Measurements from ENCODE around the gene VSIG8. TPM values are rescaled to one million over a fixed set of nuclear protein-coding genes. Genes with fewer than 3 reads are reported as not detected.

VSIG8 gene
- total RNA-seq, 1 experiment from 2014 or later: not detected

DNA sequence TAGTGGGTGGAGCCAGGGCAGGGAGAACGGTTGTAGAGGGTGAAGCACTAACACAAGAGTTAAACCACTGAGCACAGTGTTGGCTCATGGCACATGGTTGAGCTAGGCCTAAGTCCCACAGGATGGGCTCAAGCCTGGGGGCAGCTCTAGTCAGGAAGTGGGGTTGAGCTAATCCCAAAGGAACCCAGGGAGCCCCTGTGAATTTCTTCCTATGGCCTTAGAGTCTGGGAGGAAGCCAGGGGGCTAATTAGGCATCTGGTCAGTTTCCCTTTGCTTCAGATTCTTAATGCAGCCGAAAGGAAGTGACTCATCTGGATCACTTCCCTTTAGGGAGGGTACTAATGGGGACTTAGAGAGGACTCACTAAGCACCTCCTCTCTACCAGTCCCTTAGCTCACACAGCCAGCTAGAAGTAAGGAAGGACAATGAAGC, 27.4 kb upstream of the VSIG8 start (continued):
- TF ChIP-seq, protein P1, sequence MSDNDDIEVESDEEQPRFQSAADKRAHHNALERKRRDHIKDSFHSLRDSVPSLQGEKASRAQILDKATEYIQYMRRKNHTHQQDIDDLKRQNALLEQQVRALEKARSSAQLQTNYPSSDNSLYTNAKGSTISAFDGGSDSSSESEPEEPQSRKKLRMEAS (IDR thresholded peaks at IDR 0.05): peak; percentile 31; the same call in 1 of the 2 replicates
- TF ChIP-seq RAD21 (IDR thresholded peaks at IDR 0.05; ENCODE audit: low read depth): peak; percentile 18; the same call in 1 of the 2 replicates
- peak; percentile 86 for TF ChIP-seq CBX3 (IDR thresholded peaks at IDR 0.05; ENCODE audit: low read depth)
- peak; percentile 81 for TF ChIP-seq TCF7L2 (IDR thresholded peaks at IDR 0.05; ENCODE audit: borderline replicate concordance, extremely low read depth, insufficient read depth, insufficient read length)
- TF ChIP-seq, protein P2, sequence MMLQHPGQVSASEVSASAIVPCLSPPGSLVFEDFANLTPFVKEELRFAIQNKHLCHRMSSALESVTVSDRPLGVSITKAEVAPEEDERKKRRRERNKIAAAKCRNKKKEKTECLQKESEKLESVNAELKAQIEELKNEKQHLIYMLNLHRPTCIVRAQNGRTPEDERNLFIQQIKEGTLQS (IDR thresholded peaks at IDR 0.05): no peak
- peak; percentile 76 for TF ChIP-seq SP1 (IDR thresholded peaks at IDR 0.05; ENCODE audit: low read depth)
- TF ChIP-seq POLR2A (IDR thresholded peaks at IDR 0.05; ENCODE audit: borderline replicate concordance, extremely low read depth, insufficient read depth, insufficient read length): no peak
- TF ChIP-seq ZFX (IDR thresholded peaks at IDR 0.05): no peak
- TF ChIP-seq FOSL1 (IDR thresholded peaks at IDR 0.05; ENCODE audit: low read depth): peak; percentile 85

DNA sequence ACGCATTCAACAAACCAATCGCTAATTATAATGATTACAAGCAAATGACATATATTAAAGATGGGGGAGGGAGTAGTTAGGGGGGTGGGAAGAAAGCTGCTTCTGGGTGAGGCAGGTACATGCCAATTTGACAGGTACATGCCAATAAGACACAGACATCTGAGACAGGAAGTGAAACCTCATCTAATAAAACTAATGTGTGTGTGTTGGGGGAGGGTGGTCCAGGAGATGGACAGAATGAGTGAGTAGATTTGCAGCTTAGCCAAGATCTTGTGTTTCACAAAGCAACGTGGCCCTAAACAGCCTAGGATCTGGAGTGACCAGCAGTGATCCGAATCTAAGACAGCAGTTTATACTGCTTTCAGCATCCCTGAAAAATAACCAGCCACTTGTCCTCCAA, 26.7 kb upstream of the VSIG8 start:
- no TSS peak for BruUV-seq (replicated peaks)
- Histone ChIP-seq H3K9me3 (ENCODE audit: control insufficient read depth in 1 of 2, insufficient read depth in 1 of 2, low read depth in 1 of 2, low read length in 2 of 2) (no peaks in the 10 kb centered on the region), H4K20me1 (ENCODE audit: insufficient read depth) (no peaks in the 10 kb centered on the region), H3K9me2 (ENCODE audit: insufficient read depth) (no peaks in the 10 kb centered on the region), H3K27me3 (ENCODE audit: insufficient read depth, low read length) (no peaks in the 10 kb centered on the region; the same call in 1 of the 2 replicates), H3K27ac (ENCODE audit: low read depth, low read length) (peak overlapping the region; percentile 48; the same call in 1 of the 2 replicates), H3K36me3 (ENCODE audit: control insufficient read depth in 1 of 2, insufficient read depth in 2 of 2, low read length in 2 of 2) (no peaks in the 10 kb centered on the region), H3K4me1 (ENCODE audit: control insufficient read depth in 1 of 2, insufficient read depth in 2 of 2, low read length in 2 of 2) (peaks cover 11 to 23% of the 10 kb centered on the region in 2 experiments; a peak in 3 of 4 replicates), H2AFZ (ENCODE audit: low read depth, low read length, poor library complexity, severe bottlenecking) (no peak overlapping the region), H3K79me2 (ENCODE audit: insufficient read depth, low read length) (no peaks in the 10 kb centered on the region), H3K9ac (ENCODE audit: low read length) (no peak overlapping the region), H3K4me2 (ENCODE audit: low read length) (peak overlapping the region; percentile 61), H3K4me3 (replicated peaks in 1 of 2; ENCODE audit: low read depth in 1 of 2, low read length in 2 of 2) (no peak overlapping the region)
- ChIA-PET POLR2A (interaction anchor here (0.7 to 4.5 kb wide), 3 partner anchors 20 to 508 kb away, joined by 4 to 35 read pairs (median 5); no protein-coding TSS in a partner anchor), RAD21 (ENCODE audit: low non-redundant PET in 1 of 2, low total read pairs in 2 of 2, uncharacterized antibody in 2 of 2, unreplicated experiment in 2 of 2) (interaction anchor here (2.5 to 4.5 kb wide), 3 partner anchors 90 to 108 kb away, joined by 15 to 38 read pairs (median 17); partner anchors contain the start of gene DUSP23 (in 1 of the 2)), CTCF (interaction anchor here (0.7 to 8.5 kb wide), 8 partner anchors 53 to 757 kb away, joined by 4 to 249 read pairs (median 11); partner anchors contain the start of genes DUSP23 and FCRL6)
- TF ChIP-seq, protein P3, sequence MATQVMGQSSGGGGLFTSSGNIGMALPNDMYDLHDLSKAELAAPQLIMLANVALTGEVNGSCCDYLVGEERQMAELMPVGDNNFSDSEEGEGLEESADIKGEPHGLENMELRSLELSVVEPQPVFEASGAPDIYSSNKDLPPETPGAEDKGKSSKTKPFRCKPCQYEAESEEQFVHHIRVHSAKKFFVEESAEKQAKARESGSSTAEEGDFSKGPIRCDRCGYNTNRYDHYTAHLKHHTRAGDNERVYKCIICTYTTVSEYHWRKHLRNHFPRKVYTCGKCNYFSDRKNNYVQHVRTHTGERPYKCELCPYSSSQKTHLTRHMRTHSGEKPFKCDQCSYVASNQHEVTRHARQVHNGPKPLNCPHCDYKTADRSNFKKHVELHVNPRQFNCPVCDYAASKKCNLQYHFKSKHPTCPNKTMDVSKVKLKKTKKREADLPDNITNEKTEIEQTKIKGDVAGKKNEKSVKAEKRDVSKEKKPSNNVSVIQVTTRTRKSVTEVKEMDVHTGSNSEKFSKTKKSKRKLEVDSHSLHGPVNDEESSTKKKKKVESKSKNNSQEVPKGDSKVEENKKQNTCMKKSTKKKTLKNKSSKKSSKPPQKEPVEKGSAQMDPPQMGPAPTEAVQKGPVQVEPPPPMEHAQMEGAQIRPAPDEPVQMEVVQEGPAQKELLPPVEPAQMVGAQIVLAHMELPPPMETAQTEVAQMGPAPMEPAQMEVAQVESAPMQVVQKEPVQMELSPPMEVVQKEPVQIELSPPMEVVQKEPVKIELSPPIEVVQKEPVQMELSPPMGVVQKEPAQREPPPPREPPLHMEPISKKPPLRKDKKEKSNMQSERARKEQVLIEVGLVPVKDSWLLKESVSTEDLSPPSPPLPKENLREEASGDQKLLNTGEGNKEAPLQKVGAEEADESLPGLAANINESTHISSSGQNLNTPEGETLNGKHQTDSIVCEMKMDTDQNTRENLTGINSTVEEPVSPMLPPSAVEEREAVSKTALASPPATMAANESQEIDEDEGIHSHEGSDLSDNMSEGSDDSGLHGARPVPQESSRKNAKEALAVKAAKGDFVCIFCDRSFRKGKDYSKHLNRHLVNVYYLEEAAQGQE (IDR thresholded peaks at IDR 0.05; ENCODE audit: low read depth): no peak
- TF ChIP-seq YY1 (IDR thresholded peaks at IDR 0.05; ENCODE audit: extremely low read depth, insufficient replicate concordance, low read depth, low read length) (no peak), CBX3 (IDR thresholded peaks at IDR 0.05; ENCODE audit: low read depth) (no peak), ZNF274 (IDR thresholded peaks at IDR 0.05; ENCODE audit: low read depth, low read length) (no peak), SIN3A (IDR thresholded peaks at IDR 0.05; ENCODE audit: low read depth) (no peak), EZH2phosphoT487 (IDR thresholded peaks at IDR 0.05; ENCODE audit: borderline replicate concordance) (no peak), CEBPB (IDR thresholded peaks at IDR 0.05; ENCODE audit: low read depth) (no peak), POLR2AphosphoS5 (IDR thresholded peaks at IDR 0.05; ENCODE audit: low read depth, low read length) (no peak)
- TF ChIP-seq, protein P2 (IDR thresholded peaks at IDR 0.05): no peak
- TF ChIP-seq, protein P4, sequence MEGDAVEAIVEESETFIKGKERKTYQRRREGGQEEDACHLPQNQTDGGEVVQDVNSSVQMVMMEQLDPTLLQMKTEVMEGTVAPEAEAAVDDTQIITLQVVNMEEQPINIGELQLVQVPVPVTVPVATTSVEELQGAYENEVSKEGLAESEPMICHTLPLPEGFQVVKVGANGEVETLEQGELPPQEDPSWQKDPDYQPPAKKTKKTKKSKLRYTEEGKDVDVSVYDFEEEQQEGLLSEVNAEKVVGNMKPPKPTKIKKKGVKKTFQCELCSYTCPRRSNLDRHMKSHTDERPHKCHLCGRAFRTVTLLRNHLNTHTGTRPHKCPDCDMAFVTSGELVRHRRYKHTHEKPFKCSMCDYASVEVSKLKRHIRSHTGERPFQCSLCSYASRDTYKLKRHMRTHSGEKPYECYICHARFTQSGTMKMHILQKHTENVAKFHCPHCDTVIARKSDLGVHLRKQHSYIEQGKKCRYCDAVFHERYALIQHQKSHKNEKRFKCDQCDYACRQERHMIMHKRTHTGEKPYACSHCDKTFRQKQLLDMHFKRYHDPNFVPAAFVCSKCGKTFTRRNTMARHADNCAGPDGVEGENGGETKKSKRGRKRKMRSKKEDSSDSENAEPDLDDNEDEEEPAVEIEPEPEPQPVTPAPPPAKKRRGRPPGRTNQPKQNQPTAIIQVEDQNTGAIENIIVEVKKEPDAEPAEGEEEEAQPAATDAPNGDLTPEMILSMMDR (IDR thresholded peaks at IDR 0.05 in 2 of 3, conservative IDR thresholded peaks at IDR 0.05 in 1 of 3; ENCODE audit: borderline replicate concordance in 1 of 3, insufficient read depth in 1 of 3, low read depth in 2 of 3, low read length in 2 of 3): no peak
- ATAC-seq (no peak), DNase-seq (ENCODE audit: low read depth, low spot score) (no peak)
- intact Hi-C loops (cut with micrococcal nuclease): no loop called here
